ENCODE data around the gene PLEKHA5.
A peak's percentile ranks its signal among the peaks of the same experiment; 100 is the strongest.

PLEKHA5 gene

GRCh38 chr12:19260135-19260534 lies 130.6 kb downstream of the PLEKHA5 start:
- H3K4me2 ChIP-seq (ENCODE audit: low read length, poor library complexity, severe bottlenecking): no peak overlapping the region
- no peak for DNase-seq
- H2BK12ac ChIP-seq (ENCODE audit: low read length in 2 of 2): no peak overlapping the region
- H4K8ac ChIP-seq (ENCODE audit: low read length): no peak overlapping the region
- no peak overlapping the region for H2AFZ ChIP-seq (ENCODE audit: low read depth, low read length)
- no peak overlapping the region for H3K14ac ChIP-seq (ENCODE audit: low read length in 2 of 2)
- no peak overlapping the region for H3K9ac ChIP-seq (ENCODE audit: low read length)
- peaks cover 2 to 12% of the 10 kb centered on the region in 2 experiments for H3K36me3 ChIP-seq (ENCODE audit: control insufficient read depth in 1 of 2, insufficient read depth in 2 of 2, low read depth in 1 of 2, low read length in 2 of 2)
- H3K23ac ChIP-seq (ENCODE audit: low read length in 2 of 2): no peak overlapping the region
- H2BK5ac ChIP-seq (ENCODE audit: low read depth, low read length, poor library complexity, severe bottlenecking): no peak overlapping the region
- no peak overlapping the region for H3K18ac ChIP-seq (ENCODE audit: low read depth in 1 of 2, low read length in 2 of 2)
- no CpG with 5 or more reads among the region's 2 CpGs for WGBS
- H2AK5ac ChIP-seq (ENCODE audit: low read length, severe bottlenecking): no peak overlapping the region
- H2BK120ac ChIP-seq (ENCODE audit: low read depth, low read length): no peak overlapping the region
- H3K4me3 ChIP-seq (ENCODE audit: insufficient read depth in 1 of 2, low read depth in 1 of 2, low read length in 2 of 2): no peak overlapping the region
- no peaks in the 10 kb centered on the region for H3K27me3 ChIP-seq (ENCODE audit: control insufficient read depth in 1 of 2, insufficient read depth in 1 of 2, low read length in 2 of 2)
- H2BK15ac ChIP-seq (ENCODE audit: low read depth, poor library complexity, severe bottlenecking): no peak overlapping the region
- H3K9me3 ChIP-seq (ENCODE audit: control insufficient read depth, low read length): no peaks in the 10 kb centered on the region
- no peak overlapping the region for H4K91ac ChIP-seq (ENCODE audit: low read length)
- no peak overlapping the region for H3K27ac ChIP-seq (ENCODE audit: low read length, poor library complexity, severe bottlenecking)
- peaks cover 4% of the 10 kb centered on the region for H3K79me1 ChIP-seq (replicated peaks; ENCODE audit: low read length, poor library complexity, severe bottlenecking)
- H3K4me1 ChIP-seq (ENCODE audit: control insufficient read depth, insufficient read depth, low read depth, low read length): no peaks in the 10 kb centered on the region
- H3K4ac ChIP-seq (ENCODE audit: low read depth in 1 of 2, low read length in 2 of 2): no peak overlapping the region

- H4K8ac ChIP-seq (ENCODE audit: low read length): no peak overlapping the region
- no peak overlapping the region for H2BK5ac ChIP-seq (ENCODE audit: low read depth, low read length, poor library complexity, severe bottlenecking)
- H3K4ac ChIP-seq (ENCODE audit: low read depth in 1 of 2, low read length in 2 of 2): no peak overlapping the region
- no peak overlapping the region for H3K14ac ChIP-seq (ENCODE audit: low read length in 2 of 2)
- H3K18ac ChIP-seq (ENCODE audit: low read depth in 1 of 2, low read length in 2 of 2): no peak overlapping the region
- no peak overlapping the region for H3K27ac ChIP-seq (ENCODE audit: low read length, poor library complexity, severe bottlenecking)
- no peak for DNase-seq
- no peak overlapping the region for H4K91ac ChIP-seq (ENCODE audit: low read length)
- no peaks in the 10 kb centered on the region for H3K9me3 ChIP-seq (ENCODE audit: control insufficient read depth, low read length)
- no peak overlapping the region for H3K4me2 ChIP-seq (ENCODE audit: low read length, poor library complexity, severe bottlenecking)
- no peaks in the 10 kb centered on the region for H3K4me1 ChIP-seq (ENCODE audit: control insufficient read depth, insufficient read depth, low read depth, low read length)
- peaks cover 8% of the 10 kb centered on the region for H3K79me1 ChIP-seq (replicated peaks; ENCODE audit: low read length, poor library complexity, severe bottlenecking)
- no peak overlapping the region for H2BK15ac ChIP-seq (ENCODE audit: low read depth, poor library complexity, severe bottlenecking)
- no peaks in the 10 kb centered on the region for H3K27me3 ChIP-seq (ENCODE audit: control insufficient read depth in 1 of 2, insufficient read depth in 1 of 2, low read length in 2 of 2)
- no peak overlapping the region for H3K23ac ChIP-seq (ENCODE audit: low read length in 2 of 2)
- H2AK5ac ChIP-seq (ENCODE audit: low read length, severe bottlenecking): no peak overlapping the region
- H3K36me3 ChIP-seq (ENCODE audit: control insufficient read depth in 1 of 2, insufficient read depth in 2 of 2, low read depth in 1 of 2, low read length in 2 of 2): peaks cover 8 to 12% of the 10 kb centered on the region in 2 experiments
- H2BK120ac ChIP-seq (ENCODE audit: low read depth, low read length): no peak overlapping the region
- no peak overlapping the region for H2BK12ac ChIP-seq (ENCODE audit: low read length in 2 of 2)
- H3K9ac ChIP-seq (ENCODE audit: low read length): no peak overlapping the region
- H3K4me3 ChIP-seq (ENCODE audit: insufficient read depth in 1 of 2, low read depth in 1 of 2, low read length in 2 of 2): no peak overlapping the region
- no peak overlapping the region for H2AFZ ChIP-seq (ENCODE audit: low read depth, low read length)
- WGBS: 80% methylated on average over 1 of the region's 4 CpGs
Observed at GRCh38 chr12:19261773-19262172, 132.2 kb downstream of the PLEKHA5 start.

GRCh38 chr12:19263672-19264071 lies 134.1 kb downstream of the PLEKHA5 start:
- H3K9ac ChIP-seq (ENCODE audit: low read length): no peak overlapping the region
- no peak overlapping the region for H2BK120ac ChIP-seq (ENCODE audit: low read depth, low read length)
- H4K91ac ChIP-seq (ENCODE audit: low read length): no peak overlapping the region
- H4K8ac ChIP-seq (ENCODE audit: low read length): no peak overlapping the region
- no peaks in the 10 kb centered on the region for H3K9me3 ChIP-seq (ENCODE audit: control insufficient read depth, low read length)
- 83% methylated on average over 2 of the region's 3 CpGs for WGBS
- H3K27me3 ChIP-seq (ENCODE audit: control insufficient read depth in 1 of 2, insufficient read depth in 1 of 2, low read length in 2 of 2): no peaks in the 10 kb centered on the region
- H3K79me1 ChIP-seq (replicated peaks; ENCODE audit: low read length, poor library complexity, severe bottlenecking): peaks cover 7% of the 10 kb centered on the region
- no peak overlapping the region for H2BK15ac ChIP-seq (ENCODE audit: low read depth, poor library complexity, severe bottlenecking)
- H3K4me2 ChIP-seq (ENCODE audit: low read length, poor library complexity, severe bottlenecking): no peak overlapping the region
- H3K36me3 ChIP-seq (ENCODE audit: control insufficient read depth in 1 of 2, insufficient read depth in 2 of 2, low read depth in 1 of 2, low read length in 2 of 2): peaks cover 8 to 13% of the 10 kb centered on the region in 2 experiments
- no peak overlapping the region for H2BK12ac ChIP-seq (ENCODE audit: low read length in 2 of 2)
- no peak overlapping the region for H2BK5ac ChIP-seq (ENCODE audit: low read depth, low read length, poor library complexity, severe bottlenecking)
- no peak overlapping the region for H2AK5ac ChIP-seq (ENCODE audit: low read length, severe bottlenecking)
- no peak overlapping the region for H3K18ac ChIP-seq (ENCODE audit: low read depth in 1 of 2, low read length in 2 of 2)
- no peak overlapping the region for H3K27ac ChIP-seq (ENCODE audit: low read length, poor library complexity, severe bottlenecking)
- DNase-seq: no peak
- H2AFZ ChIP-seq (ENCODE audit: low read depth, low read length): no peak overlapping the region
- H3K23ac ChIP-seq (ENCODE audit: low read length in 2 of 2): no peak overlapping the region
- H3K4me3 ChIP-seq (ENCODE audit: insufficient read depth in 1 of 2, low read depth in 1 of 2, low read length in 2 of 2): no peak overlapping the region
- H3K4ac ChIP-seq (ENCODE audit: low read depth in 1 of 2, low read length in 2 of 2): no peak overlapping the region
- no peaks in the 10 kb centered on the region for H3K4me1 ChIP-seq (ENCODE audit: control insufficient read depth, insufficient read depth, low read depth, low read length)
- H3K14ac ChIP-seq (ENCODE audit: low read length in 2 of 2): no peak overlapping the region

- H2BK5ac ChIP-seq (ENCODE audit: low read depth, low read length, poor library complexity, severe bottlenecking): no peak overlapping the region
- peaks cover 10% of the 10 kb centered on the region for H3K4me1 ChIP-seq (ENCODE audit: control insufficient read depth, insufficient read depth, low read depth, low read length)
- WGBS: 80% methylated on average over 3 of the region's 4 CpGs
- H3K4me2 ChIP-seq (ENCODE audit: low read length, poor library complexity, severe bottlenecking): no peak overlapping the region
- H2AFZ ChIP-seq (ENCODE audit: low read depth, low read length): no peak overlapping the region
- H3K4ac ChIP-seq (ENCODE audit: low read depth in 1 of 2, low read length in 2 of 2): peak overlapping the region; percentile 29 to 83
- peak overlapping the region; percentile 20 to 77 for H2BK12ac ChIP-seq (ENCODE audit: low read length in 2 of 2)
- peak; percentile 97 for DNase-seq
- no peak overlapping the region for H2BK15ac ChIP-seq (ENCODE audit: low read depth, poor library complexity, severe bottlenecking)
- H3K9ac ChIP-seq (ENCODE audit: low read length): no peak overlapping the region
- peaks cover 16 to 33% of the 10 kb centered on the region in 2 experiments for H3K36me3 ChIP-seq (ENCODE audit: control insufficient read depth in 1 of 2, insufficient read depth in 2 of 2, low read depth in 1 of 2, low read length in 2 of 2)
- peak overlapping the region; percentile 29 to 94 for H3K18ac ChIP-seq (ENCODE audit: low read depth in 1 of 2, low read length in 2 of 2)
- no peaks in the 10 kb centered on the region for H3K9me3 ChIP-seq (ENCODE audit: control insufficient read depth, low read length)
- H3K23ac ChIP-seq (ENCODE audit: low read length in 2 of 2): no peak overlapping the region
- H4K8ac ChIP-seq (ENCODE audit: low read length): no peak overlapping the region
- H3K79me1 ChIP-seq (replicated peaks; ENCODE audit: low read length, poor library complexity, severe bottlenecking): peaks cover 17% of the 10 kb centered on the region
- H3K14ac ChIP-seq (ENCODE audit: low read length in 2 of 2): no peak overlapping the region
- no peak overlapping the region for H4K91ac ChIP-seq (ENCODE audit: low read length)
- H2BK120ac ChIP-seq (ENCODE audit: low read depth, low read length): no peak overlapping the region
- peak overlapping the region; percentile 90 for H2AK5ac ChIP-seq (ENCODE audit: low read length, severe bottlenecking)
- no peak overlapping the region for H3K4me3 ChIP-seq (ENCODE audit: insufficient read depth in 1 of 2, low read depth in 1 of 2, low read length in 2 of 2)
- H3K27me3 ChIP-seq (ENCODE audit: control insufficient read depth in 1 of 2, insufficient read depth in 1 of 2, low read length in 2 of 2): no peaks in the 10 kb centered on the region
- peak overlapping the region; percentile 75 for H3K27ac ChIP-seq (ENCODE audit: low read length, poor library complexity, severe bottlenecking)
Observed at GRCh38 chr12:19273482-19274330, 144.2 kb downstream of the PLEKHA5 start.

Data from mesenchymal stem cell (in vitro differentiated cells and primary cell).